ENCODE results near the gene STK32A. TPM values are rescaled to one million over a fixed set of nuclear protein-coding genes. Genes with fewer than 3 reads are reported as not detected.

STK32A gene
- total RNA-seq, 4 donors from 2014 or later, result 0.99 to 9.6 (median 5.4) TPM

DNA sequence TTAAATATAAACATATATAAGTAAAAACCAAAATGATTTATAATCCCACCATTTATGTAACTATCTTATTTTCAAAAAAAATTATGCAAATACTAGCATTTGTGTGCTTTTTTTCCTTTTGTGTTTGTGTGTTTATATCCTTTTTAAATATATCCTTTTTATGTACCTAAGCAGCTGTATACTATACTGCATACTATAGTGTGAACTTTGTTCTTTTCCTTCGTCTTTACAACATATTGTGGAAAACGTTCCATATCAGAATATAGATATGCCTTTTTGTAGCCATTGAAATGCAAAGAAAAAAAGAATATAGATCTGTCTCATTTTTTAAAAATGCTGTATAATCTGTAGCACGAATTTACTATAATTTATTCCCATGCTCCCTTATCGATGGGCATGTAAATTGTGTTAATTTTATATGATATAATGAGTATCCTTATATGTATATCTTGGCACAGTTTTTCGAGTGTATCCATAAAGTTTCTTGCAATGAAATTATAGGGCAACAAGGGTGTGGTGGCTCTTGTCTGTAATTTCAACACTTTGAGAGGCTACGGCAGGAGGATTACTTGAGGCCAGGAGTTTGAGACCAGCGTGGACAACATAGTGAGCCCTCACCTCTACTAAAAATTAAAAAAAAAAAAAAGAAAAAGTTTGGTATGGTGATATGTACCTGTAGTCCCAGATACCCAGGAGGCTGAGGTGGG, 83.3 kb downstream of the STK32A start:
- TF ChIP-seq, protein P1, sequence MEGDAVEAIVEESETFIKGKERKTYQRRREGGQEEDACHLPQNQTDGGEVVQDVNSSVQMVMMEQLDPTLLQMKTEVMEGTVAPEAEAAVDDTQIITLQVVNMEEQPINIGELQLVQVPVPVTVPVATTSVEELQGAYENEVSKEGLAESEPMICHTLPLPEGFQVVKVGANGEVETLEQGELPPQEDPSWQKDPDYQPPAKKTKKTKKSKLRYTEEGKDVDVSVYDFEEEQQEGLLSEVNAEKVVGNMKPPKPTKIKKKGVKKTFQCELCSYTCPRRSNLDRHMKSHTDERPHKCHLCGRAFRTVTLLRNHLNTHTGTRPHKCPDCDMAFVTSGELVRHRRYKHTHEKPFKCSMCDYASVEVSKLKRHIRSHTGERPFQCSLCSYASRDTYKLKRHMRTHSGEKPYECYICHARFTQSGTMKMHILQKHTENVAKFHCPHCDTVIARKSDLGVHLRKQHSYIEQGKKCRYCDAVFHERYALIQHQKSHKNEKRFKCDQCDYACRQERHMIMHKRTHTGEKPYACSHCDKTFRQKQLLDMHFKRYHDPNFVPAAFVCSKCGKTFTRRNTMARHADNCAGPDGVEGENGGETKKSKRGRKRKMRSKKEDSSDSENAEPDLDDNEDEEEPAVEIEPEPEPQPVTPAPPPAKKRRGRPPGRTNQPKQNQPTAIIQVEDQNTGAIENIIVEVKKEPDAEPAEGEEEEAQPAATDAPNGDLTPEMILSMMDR (IDR thresholded peaks at IDR 0.05), result no peak
- TF ChIP-seq POLR2A (IDR thresholded peaks at IDR 0.05), result no peak

DNA sequence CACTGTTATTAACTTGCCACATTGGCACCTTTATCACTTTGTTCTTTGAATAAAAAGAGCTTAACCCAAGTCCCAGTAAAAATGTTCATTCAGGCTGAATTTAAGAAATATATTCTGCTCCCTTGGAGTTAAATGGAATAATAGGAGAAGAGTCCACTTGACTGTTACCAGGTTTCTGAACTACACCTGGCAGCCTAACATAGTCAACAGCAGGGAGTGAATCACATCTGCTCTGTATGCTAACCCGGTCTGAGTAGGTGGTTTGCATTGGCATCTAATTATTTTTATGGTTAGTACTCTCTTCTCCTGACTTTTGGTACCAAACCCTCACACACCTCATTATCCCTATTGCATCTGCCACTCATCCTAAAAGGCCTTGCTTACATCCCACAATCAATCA, 86.7 kb downstream of the STK32A start:
- intact Hi-C loops (cut with DNase I; ENCODE audit: low total_unique reads), result no loop called here
- no peak for DNase-seq (ENCODE audit: low spot score in 2 of 2)
- H3K4me3 ChIP-seq (ENCODE audit: low read depth, poor library complexity, severe bottlenecking), result no peak overlapping the region
- TF ChIP-seq, protein P1 (IDR thresholded peaks at IDR 0.05), result no peak
- no peak for TF ChIP-seq POLR2A (IDR thresholded peaks at IDR 0.05)
- 31 to 60% methylated on average over 1 of the region's 1 CpG for WGBS, 2 donors

More for the DNA sequence above, 83.3 kb downstream of the STK32A start:
- intact Hi-C loops (cut with DNase I; ENCODE audit: low total_unique reads), result no loop called here
- DNase-seq (ENCODE audit: low spot score in 2 of 2), result no peak
- no peak overlapping the region for H3K4me3 ChIP-seq (ENCODE audit: low read depth, poor library complexity, severe bottlenecking)
- WGBS, 2 donors, result 87 to 89% methylated on average over 7 of the region's 7 CpGs

DNA sequence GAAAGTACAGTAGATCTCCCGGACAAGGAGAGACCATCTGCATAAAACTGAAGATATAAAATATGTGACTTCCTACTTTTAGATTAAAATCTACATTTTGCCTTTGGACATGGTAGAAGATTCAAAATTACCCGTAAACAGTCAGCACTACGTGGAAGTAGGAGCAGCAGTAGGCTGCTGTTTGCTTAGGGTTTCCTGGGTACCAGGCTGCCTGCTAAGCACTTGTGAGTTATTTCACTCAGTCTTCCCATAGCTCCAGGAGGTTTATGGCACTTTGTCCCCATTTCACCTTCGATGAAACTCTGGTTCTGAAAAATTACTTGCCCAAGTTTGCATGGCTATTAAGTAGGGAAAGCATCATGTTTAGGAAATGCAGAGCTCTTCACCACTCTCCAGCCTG, 92.6 kb downstream of the STK32A start:
- DNase-seq (ENCODE audit: low spot score in 2 of 2), result no peak
- intact Hi-C loops (cut with DNase I; ENCODE audit: low total_unique reads), result no loop called here
- no peak overlapping the region for H3K4me3 ChIP-seq (ENCODE audit: low read depth, poor library complexity, severe bottlenecking)
- TF ChIP-seq, protein P1 (IDR thresholded peaks at IDR 0.05), result no peak
- no peak for TF ChIP-seq POLR2A (IDR thresholded peaks at IDR 0.05)
- 58 to 73% methylated on average over 4 of the region's 4 CpGs for WGBS, 2 donors

DNA sequence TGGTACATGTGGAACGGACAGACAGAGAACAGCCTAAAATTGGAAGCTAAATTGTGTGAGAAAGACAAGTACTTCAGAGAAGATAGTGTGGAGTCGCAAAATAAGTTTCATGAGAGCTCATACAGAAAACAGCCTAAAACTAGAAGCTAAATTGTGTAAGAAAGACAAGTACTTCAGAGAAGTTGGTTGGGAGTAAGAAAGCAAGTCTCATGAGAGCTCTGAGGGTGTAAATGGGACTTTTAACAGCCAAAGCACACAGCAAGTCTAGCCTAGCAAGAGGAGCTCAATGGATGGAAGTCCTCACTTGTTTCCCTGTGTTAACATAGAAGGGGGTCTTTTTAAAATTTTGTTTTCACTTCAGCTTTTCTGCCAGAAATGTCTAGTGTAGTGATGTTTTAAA, 93.1 kb downstream of the STK32A start:
- 87 to 92% methylated on average over 2 of the region's 2 CpGs for WGBS, 2 donors
- TF ChIP-seq, protein P1 (IDR thresholded peaks at IDR 0.05), result no peak
- TF ChIP-seq POLR2A (IDR thresholded peaks at IDR 0.05), result no peak
- intact Hi-C loops (cut with DNase I; ENCODE audit: low total_unique reads), result no loop called here
- DNase-seq (ENCODE audit: low spot score in 2 of 2), result no peak
- H3K4me3 ChIP-seq (ENCODE audit: low read depth, poor library complexity, severe bottlenecking), result no peak overlapping the region

DNA sequence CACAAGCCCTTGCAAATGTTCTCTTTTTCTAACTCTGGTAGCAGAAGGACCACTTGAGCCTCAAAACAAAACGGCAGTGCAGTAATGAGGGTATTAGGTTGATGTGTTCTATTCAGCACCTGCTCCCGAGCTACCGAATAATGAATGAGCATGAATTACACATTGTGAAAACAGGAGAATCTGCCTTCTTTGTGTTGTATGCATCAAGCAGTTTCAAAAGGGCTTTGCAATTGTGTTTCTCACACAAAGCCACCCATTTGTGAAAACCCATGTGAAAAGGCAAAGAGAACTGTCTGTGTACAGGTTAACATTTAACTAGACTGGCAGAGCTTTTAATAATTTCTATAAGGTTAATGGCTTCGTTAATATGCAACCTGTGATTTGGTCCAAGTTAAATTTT, 97.8 kb downstream of the STK32A start:
- no peak for TF ChIP-seq POLR2A (IDR thresholded peaks at IDR 0.05)
- TF ChIP-seq, protein P1 (IDR thresholded peaks at IDR 0.05), result no peak
- DNase-seq (ENCODE audit: low spot score in 2 of 2), result no peak
- 77 to 79% methylated on average over 4 of the region's 4 CpGs for WGBS, 2 donors
- intact Hi-C loops (cut with DNase I; ENCODE audit: low total_unique reads), result no loop called here
- H3K4me3 ChIP-seq (ENCODE audit: low read depth, poor library complexity, severe bottlenecking), result no peak overlapping the region

DNA sequence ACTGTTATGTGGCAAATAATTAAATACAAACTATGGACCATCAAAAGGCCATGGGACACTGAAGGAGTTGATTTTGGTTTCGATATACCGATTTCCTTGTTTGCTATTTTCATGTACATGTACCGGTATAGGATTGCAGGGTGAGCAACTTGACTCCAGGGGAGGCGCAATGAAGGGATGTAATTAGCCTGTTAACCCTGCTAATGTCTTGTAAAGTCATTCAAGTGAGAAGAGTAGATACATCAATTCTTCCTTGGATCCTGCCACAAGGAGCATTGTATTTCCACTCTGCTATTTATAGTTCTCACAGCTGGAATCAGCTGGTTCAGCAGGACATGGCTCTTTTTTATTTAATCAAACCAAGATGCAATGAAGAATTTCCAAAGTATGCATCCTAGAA, 102.0 kb downstream of the STK32A start:
- WGBS, 2 donors, result 70% methylated on average over 4 of the region's 4 CpGs
- intact Hi-C loops (cut with DNase I; ENCODE audit: low total_unique reads), result no loop called here
- no peak for TF ChIP-seq POLR2A (IDR thresholded peaks at IDR 0.05)
- TF ChIP-seq, protein P1 (IDR thresholded peaks at IDR 0.05), result no peak

More for the DNA sequence above, 102.0 kb downstream of the STK32A start:
- DNase-seq (ENCODE audit: low spot score in 2 of 2), result no peak
- no peak overlapping the region for H3K4me3 ChIP-seq (ENCODE audit: low read depth, poor library complexity, severe bottlenecking)
